Lung (tissue), 12 donors: ENCODE measurements around the gene EXOSC10. TPM values are rescaled to one million over a fixed set of nuclear protein-coding genes. Genes with fewer than 3 reads are reported as not detected.

Source experiments
- ATAC-seq: fragments of 200-7000 bp; cut with Tn5 transposase; one replicate; pipeline ENCODE4 v1.9.1; 2020; ENCODE audit warnings: moderate number of reproducible peaks; ENCODE audit not compliant: insufficient read depth, low FRiP score
- DNase-seq, 3 donors: peaks; one replicate each; pipeline ENCODE4 v3.0.0-alpha.2; 2013 to 2017
- H3K27ac ChIP-seq, 2 donors: one replicate each; pipeline ENCODE4 v1.5.1; 2013; ENCODE audit warnings: mild to moderate bottlenecking in 2 of 2, moderate library complexity in 2 of 2, control low read depth in 1 of 2, inconsistent platforms in 1 of 2, low read depth in 1 of 2, low read length in 1 of 2
- H3K27me3 ChIP-seq, 3 donors: one replicate each; pipeline ENCODE4 v1.5.1; 2013; ENCODE audit warnings: low read length in 2 of 3; ENCODE audit not compliant: control insufficient read depth in 3 of 3, insufficient read depth in 3 of 3
- H3K36me3 ChIP-seq, 4 donors: one replicate each; pipeline ENCODE4 v1.5.1; 2013; ENCODE audit warnings: low read length in 4 of 4, mild to moderate bottlenecking in 1 of 4, moderate library complexity in 1 of 4; ENCODE audit not compliant: control insufficient read depth in 4 of 4, insufficient read depth in 4 of 4
- H3K4me1 ChIP-seq, 5 donors: one replicate each; pipeline ENCODE4 v1.5.1; 2013; ENCODE audit warnings: low read length in 5 of 5, mild to moderate bottlenecking in 2 of 5, moderate library complexity in 1 of 5; ENCODE audit not compliant: control insufficient read depth in 5 of 5, insufficient read depth in 5 of 5
- H3K4me3 ChIP-seq: one replicate; pipeline ENCODE4 v1.5.1; 2013; ENCODE audit warnings: mild to moderate bottlenecking, control low read depth, moderate library complexity
- H3K9ac ChIP-seq, 2 donors: one replicate each; pipeline ENCODE4 v1.5.1; 2013; ENCODE audit warnings: low read length in 2 of 2, control low read depth in 1 of 2; ENCODE audit not compliant: insufficient read depth in 1 of 2
- H3K9me3 ChIP-seq, 4 donors: one replicate each; pipeline ENCODE4 v1.5.1; 2013; ENCODE audit warnings: low read length in 3 of 4, mild to moderate bottlenecking in 1 of 4, moderate library complexity in 1 of 4; ENCODE audit not compliant: control insufficient read depth in 4 of 4, insufficient read depth in 3 of 4
- WGBS, 2 donors: extraction: QIAGEN DNeasy Blood & Tissue Kit; methylation state at CpG; one replicate each; pipeline ENCODE4 v1.1.7; 2013; 5-methylcytosine and 5-hydroxymethylcytosine counted together
- polyA plus RNA-seq, 2 donors: library from polyadenylated mRNA; stranded (reverse); fragments of 200-250 nt; gene quantifications; one replicate each; pipeline ENCODE4 v1.2.1, GENCODE V29; 2013
- total RNA-seq, 2 donors: library from RNA; depleted of rRNA in 1 of 2; stranded (reverse); fragments of >200 nt in 1 of 2; gene quantifications; one replicate each; pipeline ENCODE4 v1.2.1, GENCODE V29; 2014 to 2021
- TF ChIP-seq, protein P1 (sequence below): IDR thresholded peaks from 2 replicates; pipeline ENCODE4 v1.5.1; 2012; ENCODE audit warnings: mild to moderate bottlenecking; ENCODE audit errors: control extremely low read depth, extremely low read depth
- donor health status: control.
- donor health status: control.
- donor health status: Bipolar disorder and iron deficiency.
- donor health status: healthy.
- donor health status: DM: yes; HTN: yes; CAD: no.

Gene EXOSC10
- total and polyA plus RNA-seq, 4 donors, result 29.0 to 75.1 (median 42.3) TPM

DNA sequence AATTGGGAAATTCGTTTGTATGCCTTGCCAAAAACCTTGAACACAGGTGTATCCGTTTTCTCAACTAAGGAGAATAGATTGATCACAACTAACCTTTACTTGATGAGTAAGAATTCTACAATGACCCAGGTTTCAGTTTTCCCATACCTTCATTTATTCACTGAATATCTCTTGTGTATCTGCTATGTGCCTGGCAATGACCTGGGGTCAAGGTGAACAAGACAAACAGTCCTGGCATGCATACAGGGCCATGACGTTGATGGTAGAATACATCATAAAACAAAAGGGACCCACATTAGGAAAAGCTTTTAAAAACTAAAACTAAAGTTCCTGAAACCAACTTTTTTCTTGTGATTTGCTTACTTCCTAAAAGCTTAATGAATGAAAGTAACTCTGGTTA lies 32.1 kb upstream of the EXOSC10 start:
- peaks cover 0 to 5% (median 0%) of the 10 kb centered on the region in 5 donors for H3K4me1 ChIP-seq
- H3K27ac ChIP-seq, result no peak overlapping the region
- H3K4me3 ChIP-seq, result no peak overlapping the region
- peaks cover 33 to 55% (median 42%) of the 10 kb centered on the region in 4 donors for H3K36me3 ChIP-seq
- ATAC-seq (no peak), DNase-seq (no peak)
- no peaks in the 10 kb centered on the region for H3K9me3 ChIP-seq
- no peak overlapping the region for H3K9ac ChIP-seq
- WGBS, 2 donors, result 85 to 92% methylated on average over 3 of the region's 3 CpGs
- TF ChIP-seq, protein P1, sequence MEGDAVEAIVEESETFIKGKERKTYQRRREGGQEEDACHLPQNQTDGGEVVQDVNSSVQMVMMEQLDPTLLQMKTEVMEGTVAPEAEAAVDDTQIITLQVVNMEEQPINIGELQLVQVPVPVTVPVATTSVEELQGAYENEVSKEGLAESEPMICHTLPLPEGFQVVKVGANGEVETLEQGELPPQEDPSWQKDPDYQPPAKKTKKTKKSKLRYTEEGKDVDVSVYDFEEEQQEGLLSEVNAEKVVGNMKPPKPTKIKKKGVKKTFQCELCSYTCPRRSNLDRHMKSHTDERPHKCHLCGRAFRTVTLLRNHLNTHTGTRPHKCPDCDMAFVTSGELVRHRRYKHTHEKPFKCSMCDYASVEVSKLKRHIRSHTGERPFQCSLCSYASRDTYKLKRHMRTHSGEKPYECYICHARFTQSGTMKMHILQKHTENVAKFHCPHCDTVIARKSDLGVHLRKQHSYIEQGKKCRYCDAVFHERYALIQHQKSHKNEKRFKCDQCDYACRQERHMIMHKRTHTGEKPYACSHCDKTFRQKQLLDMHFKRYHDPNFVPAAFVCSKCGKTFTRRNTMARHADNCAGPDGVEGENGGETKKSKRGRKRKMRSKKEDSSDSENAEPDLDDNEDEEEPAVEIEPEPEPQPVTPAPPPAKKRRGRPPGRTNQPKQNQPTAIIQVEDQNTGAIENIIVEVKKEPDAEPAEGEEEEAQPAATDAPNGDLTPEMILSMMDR, result no peak
- no peaks in the 10 kb centered on the region for H3K27me3 ChIP-seq

DNA sequence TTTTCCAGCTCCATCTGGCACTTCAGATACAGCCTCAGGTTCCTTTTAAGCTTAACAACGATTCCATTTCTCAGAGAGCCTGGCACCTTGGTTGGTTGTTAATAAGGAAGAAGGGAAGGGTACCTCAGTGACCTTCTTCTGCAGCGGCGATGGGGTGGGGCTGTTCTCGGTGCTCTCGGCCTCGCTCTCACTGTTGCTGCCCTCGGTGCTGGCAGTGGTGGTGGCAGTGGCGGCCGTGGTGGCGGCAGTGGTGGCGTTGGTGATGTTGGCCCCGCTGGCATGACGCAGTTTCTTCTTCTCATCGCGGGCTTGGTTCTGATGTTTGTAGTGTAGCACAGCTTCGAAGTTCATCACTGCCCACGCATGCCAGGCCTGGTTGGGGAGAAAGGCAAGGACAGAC lies 30.7 kb upstream of the EXOSC10 start:
- DNase-seq (no peak), ATAC-seq (no peak)
- no peak overlapping the region for H3K27ac ChIP-seq
- TF ChIP-seq, protein P1, result no peak
- 96 to 97% methylated on average over 17 of the region's 17 CpGs for WGBS, 2 donors
- H3K4me3 ChIP-seq, result no peak overlapping the region
- peaks cover 0 to 5% (median 0%) of the 10 kb centered on the region in 5 donors for H3K4me1 ChIP-seq
- H3K9me3 ChIP-seq, result no peaks in the 10 kb centered on the region
- no peaks in the 10 kb centered on the region for H3K27me3 ChIP-seq
- no peak overlapping the region for H3K9ac ChIP-seq
- peaks cover 33 to 58% (median 43%) of the 10 kb centered on the region in 4 donors for H3K36me3 ChIP-seq

DNA sequence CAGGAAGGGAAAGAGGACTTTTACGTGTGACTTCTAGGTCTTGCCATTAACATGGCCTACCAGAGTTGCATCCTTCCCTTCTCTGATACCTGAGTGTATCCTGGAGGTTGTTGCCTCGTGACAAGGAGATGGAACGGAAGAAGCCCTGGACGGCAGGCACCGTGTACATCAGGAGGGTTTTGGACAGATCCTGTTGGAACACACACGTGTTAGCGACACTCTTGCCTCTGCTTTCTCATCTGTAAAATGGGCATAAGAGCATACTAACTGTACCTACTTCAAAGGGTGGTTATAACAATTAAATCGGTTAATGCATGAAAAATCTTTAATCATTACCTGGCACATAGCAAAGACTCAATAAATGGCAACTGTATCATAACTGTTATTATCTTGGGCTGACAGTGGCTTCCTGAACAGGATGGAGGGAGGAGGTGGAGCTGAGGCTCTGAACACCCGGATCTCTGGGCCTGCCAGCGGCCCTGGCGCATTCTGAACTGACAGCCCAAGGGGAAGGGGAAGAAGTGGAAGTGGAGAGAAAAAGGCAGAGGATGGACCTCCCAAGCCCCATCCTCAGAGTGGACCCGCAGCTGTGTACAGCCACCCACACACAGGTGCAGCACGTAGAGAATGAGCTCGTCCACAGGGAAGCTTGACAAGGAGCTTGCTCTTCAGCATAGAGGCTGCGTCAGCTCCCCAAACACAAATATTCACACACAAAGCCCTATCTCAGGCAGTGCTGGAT lies 30.2 kb upstream of the EXOSC10 start:
- H3K27me3 ChIP-seq, result no peaks in the 10 kb centered on the region
- H3K4me3 ChIP-seq, result no peak overlapping the region
- TF ChIP-seq, protein P1, result no peak
- ATAC-seq, result no peak
- no peak for DNase-seq
- no peaks in the 10 kb centered on the region for H3K9me3 ChIP-seq
- peaks cover 33 to 60% (median 47%) of the 10 kb centered on the region in 4 donors for H3K36me3 ChIP-seq
- peaks cover 0 to 4% (median 0%) of the 10 kb centered on the region in 5 donors for H3K4me1 ChIP-seq
- no peak overlapping the region for H3K27ac ChIP-seq
- no peak overlapping the region for H3K9ac ChIP-seq
- 95 to 96% methylated on average over 15 of the region's 15 CpGs for WGBS, 2 donors
